Dedifferentiated amniotic fluid mesenchymal stem cell (primary cell): ENCODE results near the gene CMSS1.

Experiments
- DNase-seq: peaks from one replicate; pipeline ENCODE4 v3.0.0-alpha.2; 2016; ENCODE audit errors: extremely low spot score

The CMSS1 gene

GRCh38 chr3:99990179-99990578 is 172.5 kb downstream of the CMSS1 start:
- DNase-seq = no peak

DNA sequence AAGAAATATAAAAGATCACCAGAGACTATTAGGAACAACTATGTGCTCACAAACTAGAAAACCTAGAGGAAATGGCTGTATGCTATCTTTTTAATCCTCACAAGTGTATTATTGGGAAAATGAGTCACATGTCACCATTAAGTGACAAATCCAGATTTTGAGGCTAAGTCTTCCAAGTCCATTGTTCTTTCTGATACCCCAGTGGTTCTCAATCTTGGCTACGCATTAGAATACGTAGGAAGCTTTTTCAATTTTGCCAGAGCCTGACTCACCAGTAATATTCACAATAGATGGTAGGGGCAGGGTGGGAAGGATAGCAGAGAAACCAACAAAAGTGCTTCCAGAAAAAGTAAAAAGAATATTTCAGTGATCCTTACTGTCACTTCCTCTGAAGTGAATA is 179.6 kb downstream of the CMSS1 start:
- DNase-seq = no peak

DNA sequence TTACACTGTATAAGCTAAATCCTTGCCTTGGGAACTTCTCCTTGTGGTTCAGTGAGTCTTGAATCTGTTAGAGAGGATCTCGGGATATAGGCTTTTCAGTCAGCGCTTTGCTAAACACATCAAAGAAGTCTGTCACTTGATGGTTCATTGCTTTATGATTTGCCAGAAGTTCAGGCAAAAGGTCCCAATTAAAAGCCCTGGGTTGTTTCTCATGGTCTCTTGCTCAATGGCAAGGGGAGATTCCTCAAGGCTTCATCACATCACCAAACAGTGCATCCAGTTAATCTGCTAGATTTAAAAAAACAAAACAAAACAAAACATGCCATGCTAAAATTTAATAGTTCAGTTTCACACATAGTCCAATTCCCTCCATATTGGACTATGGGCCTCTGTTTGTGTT is 181.9 kb downstream of the CMSS1 start:
- no peak for DNase-seq

- DNase-seq = no peak
Observed at GRCh38 chr3:100001083-100001482, 183.4 kb downstream of the CMSS1 start.

GRCh38 chr3:100001526-100002270 is 184.0 kb downstream of the CMSS1 start:
- DNase-seq = no peak

DNA sequence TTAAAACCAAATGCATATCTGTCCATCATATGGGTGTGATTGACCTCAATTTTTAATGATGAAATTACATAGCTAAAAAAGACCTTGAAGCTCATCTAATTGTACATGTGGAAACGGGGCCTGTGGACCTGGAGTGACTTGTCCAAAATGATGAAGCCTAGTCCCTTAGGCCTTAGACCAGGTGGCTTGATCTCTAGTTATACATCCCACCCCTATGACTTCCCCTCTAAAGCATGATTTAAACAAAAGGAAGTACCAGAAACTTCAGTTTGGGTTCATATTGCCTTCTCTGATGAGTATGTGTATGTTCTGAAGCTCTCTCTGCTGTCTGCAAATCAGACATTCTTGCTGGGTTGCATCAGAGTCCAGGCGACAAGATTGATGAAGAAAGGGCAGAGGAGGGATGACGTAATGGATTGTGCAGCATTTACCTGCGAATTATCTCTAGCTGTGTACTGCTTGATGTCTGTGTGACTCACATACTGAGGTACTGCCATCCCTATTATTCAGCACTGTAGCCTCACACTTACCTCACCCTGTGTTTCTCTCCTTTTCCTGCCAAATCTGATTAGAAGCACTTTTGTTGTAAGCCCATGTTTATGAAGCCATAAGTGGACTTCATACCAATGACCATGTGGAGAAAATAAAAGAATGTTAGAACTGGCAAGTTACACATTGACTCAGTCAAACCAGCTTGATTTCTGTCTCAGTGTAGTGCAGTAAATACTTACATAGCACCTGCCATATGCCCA is 185.1 kb downstream of the CMSS1 start:
- peak; percentile 66 for DNase-seq

DNA sequence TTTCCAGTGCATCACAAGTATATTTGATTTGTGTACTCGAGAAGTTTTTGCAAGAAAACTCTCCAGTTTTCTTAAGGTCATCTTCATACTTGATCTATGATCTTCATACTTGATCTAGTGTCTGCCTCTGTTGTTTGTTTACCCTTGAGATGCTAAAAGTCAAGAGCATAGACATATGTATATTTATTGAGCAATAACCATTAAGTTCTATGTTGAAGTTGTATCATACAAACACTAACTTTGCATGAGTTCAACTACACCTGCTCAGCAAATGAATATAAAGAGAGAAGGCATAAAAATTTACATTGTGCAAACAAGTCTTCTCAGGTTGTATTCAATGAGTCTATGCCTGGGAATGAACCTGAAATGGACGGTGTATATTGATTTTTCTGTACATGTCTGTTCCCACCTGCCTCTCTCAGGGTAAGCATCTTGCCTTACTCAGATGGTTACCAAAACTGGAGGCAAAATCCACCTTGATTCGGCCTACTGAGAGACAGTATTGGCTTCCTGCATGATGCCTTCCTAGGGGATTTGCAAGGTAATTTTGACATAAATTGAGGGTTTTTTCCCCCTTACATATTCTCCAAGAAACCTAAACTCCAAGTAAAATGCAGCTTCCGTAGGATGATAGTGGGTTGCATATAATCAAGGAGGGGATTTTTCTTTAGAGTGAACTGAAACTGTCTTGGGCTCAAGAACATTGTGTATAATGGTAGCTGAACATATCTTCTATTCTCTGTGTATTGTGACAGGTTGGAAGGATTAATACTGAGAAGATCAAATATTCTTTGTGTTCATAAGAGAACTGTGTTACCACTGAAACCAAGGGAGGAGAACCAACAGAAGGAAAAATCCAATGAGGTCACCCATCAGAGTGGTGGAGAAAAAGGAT is 186.2 kb downstream of the CMSS1 start:
- DNase-seq = no peak

GRCh38 chr3:100004931-100005330 is 187.3 kb downstream of the CMSS1 start:
- DNase-seq = no peak

GRCh38 chr3:100005665-100006393 is 188.2 kb downstream of the CMSS1 start:
- no peak for DNase-seq

GRCh38 chr3:100006570-100007271 is 189.1 kb downstream of the CMSS1 start:
- DNase-seq = peak; percentile 53

DNA sequence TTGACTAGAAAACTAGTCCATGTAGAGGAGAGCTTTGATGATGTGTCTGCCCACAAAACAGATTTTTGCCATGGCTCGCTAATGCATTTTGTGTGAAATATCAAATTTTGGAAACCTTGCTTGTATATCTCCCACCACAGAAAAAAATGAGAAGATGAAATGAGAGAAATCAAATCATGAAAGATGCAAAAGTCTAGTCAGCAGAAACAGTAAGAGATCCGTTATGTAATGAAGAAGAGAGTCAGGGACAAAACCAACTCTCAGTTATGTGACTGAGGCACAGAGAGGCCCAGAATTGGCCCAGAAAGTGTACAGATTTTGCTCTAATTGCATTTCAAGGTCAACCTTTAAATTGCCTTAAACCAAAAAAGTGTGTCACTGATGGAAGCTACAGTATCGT is 189.7 kb downstream of the CMSS1 start:
- no peak for DNase-seq

DNA sequence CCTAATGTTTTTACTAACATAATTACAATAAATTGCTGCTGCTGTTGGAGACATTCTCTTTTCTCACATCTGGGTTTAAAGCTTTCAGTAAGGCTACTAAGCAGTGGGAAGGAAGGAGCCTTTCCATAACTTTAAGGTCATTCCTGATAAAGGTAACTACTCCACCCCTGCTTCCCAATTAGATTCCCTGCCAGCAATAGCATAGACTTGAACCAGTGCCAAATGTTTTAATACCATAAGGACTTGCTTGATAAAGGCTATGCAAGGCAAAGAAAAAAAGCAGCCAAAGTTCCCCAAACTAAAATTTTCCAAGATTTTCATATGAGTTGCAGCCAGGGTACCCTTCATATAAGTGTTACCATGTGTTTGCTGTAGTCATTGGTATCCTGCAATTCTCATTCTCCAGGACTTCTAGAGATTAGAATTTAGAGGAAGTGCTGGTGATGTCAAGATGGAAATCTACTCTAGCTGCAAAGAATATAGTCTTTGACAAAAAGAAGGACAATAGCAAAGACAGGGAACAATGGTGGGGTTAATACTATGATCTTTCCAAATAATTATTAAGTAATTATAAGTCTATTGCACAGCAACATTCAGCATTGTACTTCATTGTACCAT is 190.5 kb downstream of the CMSS1 start:
- no peak for DNase-seq

- DNase-seq = no peak
Observed at GRCh38 chr3:100009276-100010086, 191.8 kb downstream of the CMSS1 start.

- DNase-seq = no peak
Observed at GRCh38 chr3:100010087-100010417, 192.4 kb downstream of the CMSS1 start.

DNA sequence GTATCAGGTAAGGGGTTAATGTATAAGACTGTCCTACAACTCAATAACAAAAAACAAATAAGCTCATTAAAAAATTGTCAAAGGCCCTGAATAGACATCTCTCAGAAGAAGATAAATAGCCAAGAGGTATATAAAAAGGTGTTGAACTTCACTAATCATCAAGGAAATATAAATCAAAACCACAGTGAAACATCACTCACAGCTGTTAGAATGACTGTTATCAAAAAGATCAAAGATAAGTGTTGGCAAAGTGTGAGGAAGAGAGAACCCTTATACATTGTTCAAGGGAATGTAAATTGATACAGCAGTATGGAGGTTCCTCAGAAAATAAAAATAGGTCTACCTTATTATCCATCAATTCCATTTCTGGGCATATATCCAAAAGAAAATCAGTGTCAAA is 201.1 kb downstream of the CMSS1 start:
- no peak for DNase-seq

- DNase-seq = no peak
Observed at GRCh38 chr3:100019719-100020118, 202.1 kb downstream of the CMSS1 start.

GRCh38 chr3:100020876-100021644 is 203.4 kb downstream of the CMSS1 start:
- DNase-seq = no peak

- DNase-seq = no peak
Observed at GRCh38 chr3:100022506-100022905, 204.8 kb downstream of the CMSS1 start.

DNA sequence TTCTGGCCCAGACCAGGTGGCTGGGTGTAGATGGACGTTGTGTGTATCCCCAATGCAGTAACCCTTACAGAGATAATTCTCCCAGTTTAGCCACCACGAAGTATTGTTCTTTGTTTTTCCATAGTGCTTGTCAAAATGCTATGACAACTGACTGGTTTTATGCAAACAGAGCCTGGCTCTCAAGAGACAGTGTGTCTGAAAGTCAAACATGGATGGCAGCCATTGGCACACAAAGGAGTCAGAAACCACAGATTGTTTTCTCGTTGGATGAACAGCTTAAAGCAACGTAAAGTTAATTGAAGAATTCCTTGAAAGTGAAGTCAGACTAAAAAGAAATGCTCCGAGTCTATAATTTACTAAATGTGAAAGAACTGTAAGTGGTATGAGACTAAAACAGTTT is 205.5 kb downstream of the CMSS1 start:
- no peak for DNase-seq
